Measurements from ENCODE around the gene YKT6.
"Not testable (repeated sequence)": the region's sequence is repeated elsewhere in the genome, so short reads cannot be mapped to it uniquely, and the experiment has no call there.

YKT6 gene

GRCh38 chr7:44200699-44201461 lies at the start of gene YKT6:
Gene YKT6 (plus strand): TSS chr7:44200978. CDS start chr7:44201136, 158 bp downstream.
- DNase-seq (ENCODE audit: low read depth), result peak; percentile 80

GRCh38 chr7:44151956-44152355 lies 48.8 kb upstream of the YKT6 start:
- DNase-seq (ENCODE audit: low read depth), result no peak

GRCh38 chr7:44152971-44153947 lies 47.5 kb upstream of the YKT6 start:
- DNase-seq (ENCODE audit: low read depth), result no peak

- no peak for DNase-seq (ENCODE audit: low read depth)
Measured at GRCh38 chr7:44153948-44154335, 46.8 kb upstream of the YKT6 start.

GRCh38 chr7:44154703-44155102 lies 46.1 kb upstream of the YKT6 start:
- no peak for DNase-seq (ENCODE audit: low read depth)

- no peak for DNase-seq (ENCODE audit: low read depth)
Measured at GRCh38 chr7:44155191-44156185, 45.3 kb upstream of the YKT6 start.

- DNase-seq (ENCODE audit: low read depth), result no peak
Measured at GRCh38 chr7:44156453-44157010, 44.2 kb upstream of the YKT6 start.

- DNase-seq (ENCODE audit: low read depth), result no peak
Measured at GRCh38 chr7:44157116-44158080, 43.4 kb upstream of the YKT6 start.

- no peak for DNase-seq (ENCODE audit: low read depth)
Measured at GRCh38 chr7:44158096-44158872, 42.5 kb upstream of the YKT6 start.

- no peak for DNase-seq (ENCODE audit: low read depth)
Measured at GRCh38 chr7:44158873-44159631, 41.7 kb upstream of the YKT6 start.

GRCh38 chr7:44159824-44160630 lies 40.8 kb upstream of the YKT6 start:
- DNase-seq (ENCODE audit: low read depth), result no peak

GRCh38 chr7:44161371-44161770 lies 39.4 kb upstream of the YKT6 start:
- DNase-seq (ENCODE audit: low read depth), result no peak

- DNase-seq (ENCODE audit: low read depth), result no peak
Measured at GRCh38 chr7:44162179-44162578, 38.6 kb upstream of the YKT6 start.

GRCh38 chr7:44162785-44163395 lies 37.9 kb upstream of the YKT6 start:
- no peak for DNase-seq (ENCODE audit: low read depth)

- DNase-seq (ENCODE audit: low read depth), result no peak
Measured at GRCh38 chr7:44163591-44163990, 37.2 kb upstream of the YKT6 start.

GRCh38 chr7:44167920-44168319 lies 32.9 kb upstream of the YKT6 start:
- DNase-seq (ENCODE audit: low read depth), result no peak

- not testable (repeated sequence) for DNase-seq (ENCODE audit: low read depth)
Measured at GRCh38 chr7:44171901-44172300, 28.9 kb upstream of the YKT6 start.

All from fibroblast of the conjunctiva (primary cell).